Prostate gland (tissue), 2 donors: Measurements from ENCODE around the gene FIBCD1.

ENCODE experiments used
- CTCF ChIP-seq, 4 experiments: fragments of 200-600 bp in 2 of 4; fragments of 450-650 bp in 2 of 4; sonication (generic) in 2 of 4; IDR thresholded peaks; 1 replicate in 3 of 4; 2 replicates in 1 of 4; pipeline ENCODE4 v1.5.1; 2016 to 2019; ENCODE audit warnings: antibody characterized with exemption in 4 of 4, mild to moderate bottlenecking in 2 of 4, moderate library complexity in 2 of 4
- POLR2A ChIP-seq: fragments of 450-650 bp; IDR thresholded peaks from one replicate; pipeline ENCODE4 v1.6.1; 2016; ENCODE audit warnings: antibody characterized with exemption, mild to moderate bottlenecking
- POLR2AphosphoS5 ChIP-seq: sonication (generic); formaldehyde crosslinking; IDR thresholded peaks from one replicate; pipeline ENCODE4 v1.6.1; 2017; ENCODE audit warnings: antibody characterized with exemption

DNA sequence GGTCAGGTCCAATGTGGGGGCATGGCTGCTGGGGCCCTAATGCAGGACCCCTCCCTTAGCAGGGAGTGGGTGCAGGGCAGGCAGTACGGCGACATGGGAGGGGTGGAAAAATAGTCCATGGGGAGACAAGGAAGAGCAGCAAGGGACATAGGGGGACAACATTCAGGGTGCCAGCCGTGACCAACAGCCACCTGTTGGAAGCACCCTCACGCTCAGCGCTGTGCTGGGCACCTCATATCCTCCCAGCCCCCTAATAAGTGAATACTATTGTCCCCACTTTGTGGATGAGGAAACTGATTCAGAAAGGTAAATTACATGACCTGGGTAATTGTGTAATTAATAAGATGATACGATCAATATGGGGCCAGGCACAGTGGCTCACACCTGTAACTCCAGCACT lies 3.0 kb upstream of the FIBCD1 start:
- TF ChIP-seq CTCF (IDR thresholded peaks at IDR 0.05) (no peak), POLR2A (no peak), POLR2AphosphoS5 (no peak)
